ENCODE measurements around the gene INTS14. TPM values are rescaled to one million over a fixed set of nuclear protein-coding genes. Genes with fewer than 3 reads are reported as not detected.

Gene INTS14
- total and polyA plus RNA-seq, 9 of the 15 experiments (the other 6 are each of a cell fraction or from before 2014, with no cell fraction given) = 30.5 to 92.4 (median 46.5) TPM

DNA sequence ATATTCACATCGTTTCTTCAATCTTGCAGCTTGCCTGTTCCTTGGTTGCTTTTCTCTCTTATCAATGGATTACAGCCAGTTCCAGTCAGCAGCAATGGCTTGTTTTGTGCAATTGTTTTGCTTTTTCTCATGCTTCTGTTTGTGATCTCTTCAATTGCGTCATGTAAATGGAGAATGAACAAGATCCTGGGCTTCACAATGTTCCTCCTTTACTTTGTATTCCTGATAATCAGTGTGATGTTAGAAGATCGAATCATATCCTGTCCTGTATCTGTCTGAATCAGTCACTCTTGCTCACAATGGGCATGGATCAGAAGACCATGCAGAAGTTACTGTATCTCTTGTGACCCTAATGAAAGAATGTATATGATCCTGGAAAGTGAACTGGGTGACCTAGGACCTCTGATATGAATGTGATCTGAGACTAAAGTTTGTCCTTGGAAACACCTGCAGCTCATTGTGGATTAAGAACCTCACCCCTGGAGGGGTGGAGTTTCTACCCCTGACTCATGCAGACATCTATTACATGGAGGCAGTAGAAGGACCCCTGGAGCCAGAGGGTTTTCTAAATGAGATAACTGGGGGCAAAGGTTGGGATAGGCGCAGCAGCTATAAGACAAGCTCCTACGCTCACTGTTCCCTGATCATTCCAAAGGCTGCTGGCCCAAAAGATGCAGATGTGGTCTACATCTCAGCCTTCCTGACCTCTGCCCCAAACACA lies 43.0 kb upstream of the INTS14 start:
- peaks cover 13% of the 10 kb centered on the region; the same call in 2 of the 3 replicates for H3K36me3 ChIP-seq (ENCODE audit: control insufficient read depth, insufficient read depth, low read length)
- DNase-seq (ENCODE audit: extremely low read depth in 1 of 4, low spot score in 3 of 4) = no peak
- no peak for FAIRE-seq
- H2AFZ ChIP-seq (ENCODE audit: low read depth, low read length) = no peak overlapping the region
- no peak overlapping the region for H3K27ac ChIP-seq (ENCODE audit: extremely low read depth, low read depth, low read length)
- H3K4me2 ChIP-seq (ENCODE audit: insufficient read depth, low read length) = no peak overlapping the region
- 52% methylated on average over 5 of the region's 5 CpGs for WGBS (ENCODE audit: insufficient coverage, low coverage, missing lambda C conversion rate)
- intact Hi-C loops (cut with micrococcal nuclease) = no loop called here
- ChIA-PET POLR2A (interaction anchor here (1.4 kb wide), 1 partner anchor 8 kb away, joined by 3 read pairs; no protein-coding TSS in a partner anchor), CTCF (ENCODE audit: low intra/inter-chr PET ratio) (no interaction called here)
- H3K9ac ChIP-seq (ENCODE audit: insufficient read depth in 1 of 2, low read depth in 2 of 2, low read length in 2 of 2) = no peak overlapping the region
- in situ Hi-C loops (cut with MboI) = no loop called here
- no TSS peak for BruUV-seq (replicated peaks)
- no peaks in the 10 kb centered on the region for H3K9me3 ChIP-seq (replicated peaks; ENCODE audit: control insufficient read depth, insufficient read depth, low read depth, low read length)
- H3K4me3 ChIP-seq = no peak overlapping the region
- H3K4me1 ChIP-seq (replicated peaks in 1 of 2; ENCODE audit: control insufficient read depth in 2 of 2, insufficient read depth in 2 of 2, low read length in 2 of 2) = peaks cover 0 to 7% of the 10 kb centered on the region in 2 experiments; a peak in 2 of 5 replicates
- no peaks in the 10 kb centered on the region for H3K27me3 ChIP-seq (ENCODE audit: control insufficient read depth in 2 of 2, insufficient read depth in 2 of 2, low read length in 2 of 2)
- no peak; the same call in 2 of the 3 replicates for ATAC-seq
- H3K9me1 ChIP-seq (ENCODE audit: control insufficient read depth, insufficient read depth, low read length) = no peaks in the 10 kb centered on the region
- no peaks in the 10 kb centered on the region for H3K79me2 ChIP-seq (ENCODE audit: control insufficient read depth, insufficient read depth, low read length)
- TF ChIP-seq CEBPG (CRISPR knock-in tag; IDR thresholded peaks at IDR 0.05) = no peak
- TF ChIP-seq CEBPG (tag; conservative IDR thresholded peaks at IDR 0.05 in 1 of 2, IDR thresholded peaks at IDR 0.05 in 1 of 2) = peak in 1 of 2 experiments; percentile 50; a peak in 1 of 4 replicates
- no peak for TF ChIP-seq FOXJ3 (CRISPR knock-in tag; IDR thresholded peaks at IDR 0.05)
- TF ChIP-seq CEBPB (tag; IDR thresholded peaks at IDR 0.05) = peak; percentile 63
- no peaks in the 10 kb centered on the region for H4K20me1 ChIP-seq (replicated peaks; ENCODE audit: control insufficient read depth, insufficient read depth, low read length)

DNA sequence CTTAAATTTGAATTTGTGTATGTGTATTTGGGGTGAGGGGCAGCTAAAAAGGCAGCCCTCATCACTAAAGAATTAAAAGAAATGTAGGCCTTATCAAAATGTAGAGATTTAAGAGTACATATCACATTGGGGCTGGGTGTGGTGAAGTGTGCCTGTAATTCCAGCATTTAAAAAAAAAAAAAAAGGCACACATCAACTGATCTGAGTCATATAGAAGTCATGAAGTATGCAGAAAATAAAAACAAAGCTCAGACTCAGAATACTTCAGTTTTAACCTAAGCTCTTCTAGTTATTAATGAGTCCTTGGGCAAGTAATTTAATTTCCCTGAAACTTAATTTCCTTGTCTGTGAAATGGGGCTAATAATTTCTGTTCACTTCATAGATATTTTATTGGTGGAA lies 42.4 kb upstream of the INTS14 start:
- no peaks in the 10 kb centered on the region for H3K27me3 ChIP-seq (ENCODE audit: control insufficient read depth in 2 of 2, insufficient read depth in 2 of 2, low read length in 2 of 2)
- no peaks in the 10 kb centered on the region for H3K9me1 ChIP-seq (ENCODE audit: control insufficient read depth, insufficient read depth, low read length)
- H4K20me1 ChIP-seq (replicated peaks; ENCODE audit: control insufficient read depth, insufficient read depth, low read length) = no peaks in the 10 kb centered on the region
- H3K9me3 ChIP-seq (replicated peaks; ENCODE audit: control insufficient read depth, insufficient read depth, low read depth, low read length) = no peaks in the 10 kb centered on the region
- DNase-seq (ENCODE audit: extremely low read depth in 1 of 4, low spot score in 3 of 4) (no peak), ATAC-seq (no peak), FAIRE-seq (no peak)
- H3K4me3 ChIP-seq = no peak overlapping the region
- H2AFZ ChIP-seq (ENCODE audit: low read depth, low read length) = no peak overlapping the region
- no peak overlapping the region for H3K4me2 ChIP-seq (ENCODE audit: insufficient read depth, low read length)
- peaks cover 9% of the 10 kb centered on the region; the same call in 2 of the 3 replicates for H3K36me3 ChIP-seq (ENCODE audit: control insufficient read depth, insufficient read depth, low read length)
- no peaks in the 10 kb centered on the region for H3K79me2 ChIP-seq (ENCODE audit: control insufficient read depth, insufficient read depth, low read length)
- in situ Hi-C loops (cut with MboI) = no loop called here
- ChIA-PET CTCF (ENCODE audit: low intra/inter-chr PET ratio) (no interaction called here), POLR2A (interaction anchor here (1.1 to 1.4 kb wide), 2 partner anchors 9 to 18 kb away, joined by 3 to 4 read pairs; no protein-coding TSS in a partner anchor)
- no peak overlapping the region for H3K9ac ChIP-seq (ENCODE audit: insufficient read depth in 1 of 2, low read depth in 2 of 2, low read length in 2 of 2)
- H3K27ac ChIP-seq (ENCODE audit: extremely low read depth, low read depth, low read length) = no peak overlapping the region
- peaks cover 0 to 7% of the 10 kb centered on the region in 2 experiments; a peak in 2 of 5 replicates for H3K4me1 ChIP-seq (replicated peaks in 1 of 2; ENCODE audit: control insufficient read depth in 2 of 2, insufficient read depth in 2 of 2, low read length in 2 of 2)
- BruUV-seq (replicated peaks) = no TSS peak
- intact Hi-C loops (cut with micrococcal nuclease) = no loop called here
- TF ChIP-seq FOSL1 (tag; conservative IDR thresholded peaks at IDR 0.05) = peak; percentile 30; the same call in 1 of the 2 replicates
- no peak for TF ChIP-seq ZNF324 (CRISPR knock-in tag; IDR thresholded peaks at IDR 0.05)
- TF ChIP-seq CSDE1 (IDR thresholded peaks at IDR 0.05) = no peak
- TF ChIP-seq, protein P1, sequence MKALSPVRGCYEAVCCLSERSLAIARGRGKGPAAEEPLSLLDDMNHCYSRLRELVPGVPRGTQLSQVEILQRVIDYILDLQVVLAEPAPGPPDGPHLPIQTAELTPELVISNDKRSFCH (CRISPR knock-in tag; IDR thresholded peaks at IDR 0.05) = no peak
- TF ChIP-seq, protein P1 (tag; IDR thresholded peaks at IDR 0.05) = no peak
- no peak for TF ChIP-seq PHB (CRISPR knock-in tag; IDR thresholded peaks at IDR 0.05)
- TF ChIP-seq RBM25 (IDR thresholded peaks at IDR 0.05; ENCODE audit: low read depth, low read length, severe bottlenecking) = peak; percentile 57
- no peak for TF ChIP-seq RNF2 (IDR thresholded peaks at IDR 0.05)
- TF ChIP-seq, protein P2, sequence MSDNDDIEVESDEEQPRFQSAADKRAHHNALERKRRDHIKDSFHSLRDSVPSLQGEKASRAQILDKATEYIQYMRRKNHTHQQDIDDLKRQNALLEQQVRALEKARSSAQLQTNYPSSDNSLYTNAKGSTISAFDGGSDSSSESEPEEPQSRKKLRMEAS (CRISPR knock-in tag; IDR thresholded peaks at IDR 0.05) = no peak
- TF ChIP-seq, protein P3, sequence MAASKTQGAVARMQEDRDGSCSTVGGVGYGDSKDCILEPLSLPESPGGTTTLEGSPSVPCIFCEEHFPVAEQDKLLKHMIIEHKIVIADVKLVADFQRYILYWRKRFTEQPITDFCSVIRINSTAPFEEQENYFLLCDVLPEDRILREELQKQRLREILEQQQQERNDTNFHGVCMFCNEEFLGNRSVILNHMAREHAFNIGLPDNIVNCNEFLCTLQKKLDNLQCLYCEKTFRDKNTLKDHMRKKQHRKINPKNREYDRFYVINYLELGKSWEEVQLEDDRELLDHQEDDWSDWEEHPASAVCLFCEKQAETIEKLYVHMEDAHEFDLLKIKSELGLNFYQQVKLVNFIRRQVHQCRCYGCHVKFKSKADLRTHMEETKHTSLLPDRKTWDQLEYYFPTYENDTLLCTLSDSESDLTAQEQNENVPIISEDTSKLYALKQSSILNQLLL (CRISPR knock-in tag; IDR thresholded peaks at IDR 0.05; ENCODE audit: borderline replicate concordance) = no peak
- TF ChIP-seq ZNF224 (CRISPR knock-in tag; IDR thresholded peaks at IDR 0.05) = no peak
- TF ChIP-seq GATAD2A (IDR thresholded peaks at IDR 0.05) = no peak
